Osteocyte (in vitro differentiated cells): ENCODE measurements around the gene NECAB3. TPM values are rescaled to one million over a fixed set of nuclear protein-coding genes. Genes with fewer than 3 reads are reported as not detected.
"Not testable (repeated sequence)": the region's sequence is repeated elsewhere in the genome, so short reads cannot be mapped to it uniquely, and the experiment has no call there.

Experiments used
- DNase-seq: peaks from one replicate; pipeline ENCODE4 v3.0.0; 2021; ENCODE audit warnings: mixed read lengths; ENCODE audit not compliant: unreplicated experiment; ENCODE audit errors: extremely low spot score
- H3K27ac Mint-ChIP-seq: one replicate; pipeline ENCODE4 v1.8.0; 2021; ENCODE audit warnings: mild to moderate bottlenecking, mixed read lengths; ENCODE audit not compliant: unreplicated experiment
- H3K27me3 Mint-ChIP-seq: one replicate; pipeline ENCODE4 v1.8.0; 2021; ENCODE audit warnings: mixed read lengths; ENCODE audit not compliant: unreplicated experiment
- H3K36me3 Mint-ChIP-seq: one replicate; pipeline ENCODE4 v1.8.0; 2021; ENCODE audit warnings: mixed read lengths; ENCODE audit not compliant: unreplicated experiment
- H3K4me1 Mint-ChIP-seq: one replicate; pipeline ENCODE4 v1.8.0; 2021; ENCODE audit warnings: mixed read lengths; ENCODE audit not compliant: unreplicated experiment
- H3K4me3 Mint-ChIP-seq: one replicate; pipeline ENCODE4 v1.8.0; 2021; ENCODE audit warnings: mild to moderate bottlenecking, moderate library complexity, mixed read lengths; ENCODE audit not compliant: unreplicated experiment
- H3K9me3 Mint-ChIP-seq: one replicate; pipeline ENCODE4 v1.8.0; 2021; ENCODE audit warnings: mixed read lengths; ENCODE audit not compliant: unreplicated experiment
- total RNA-seq: library from RNA; stranded (reverse); gene quantifications from 2 replicates; pipeline ENCODE4 v1.2.1, GENCODE V29; 2021
- TF ChIP-seq, protein P1 (sequence below): fragments of 200-600 bp; sonication (generic); IDR thresholded peaks from 2 replicates; pipeline ENCODE4 v1.5.0; 2021; ENCODE audit warnings: antibody characterized with exemption, mild to moderate bottlenecking, moderate library complexity

Gene NECAB3
- total RNA-seq, 1 donor from 2014 or later, result 29.1 TPM

GRCh38 chr20:33701629-33702450 lies 27.6 kb upstream of the NECAB3 start:
- TF ChIP-seq, protein P1, sequence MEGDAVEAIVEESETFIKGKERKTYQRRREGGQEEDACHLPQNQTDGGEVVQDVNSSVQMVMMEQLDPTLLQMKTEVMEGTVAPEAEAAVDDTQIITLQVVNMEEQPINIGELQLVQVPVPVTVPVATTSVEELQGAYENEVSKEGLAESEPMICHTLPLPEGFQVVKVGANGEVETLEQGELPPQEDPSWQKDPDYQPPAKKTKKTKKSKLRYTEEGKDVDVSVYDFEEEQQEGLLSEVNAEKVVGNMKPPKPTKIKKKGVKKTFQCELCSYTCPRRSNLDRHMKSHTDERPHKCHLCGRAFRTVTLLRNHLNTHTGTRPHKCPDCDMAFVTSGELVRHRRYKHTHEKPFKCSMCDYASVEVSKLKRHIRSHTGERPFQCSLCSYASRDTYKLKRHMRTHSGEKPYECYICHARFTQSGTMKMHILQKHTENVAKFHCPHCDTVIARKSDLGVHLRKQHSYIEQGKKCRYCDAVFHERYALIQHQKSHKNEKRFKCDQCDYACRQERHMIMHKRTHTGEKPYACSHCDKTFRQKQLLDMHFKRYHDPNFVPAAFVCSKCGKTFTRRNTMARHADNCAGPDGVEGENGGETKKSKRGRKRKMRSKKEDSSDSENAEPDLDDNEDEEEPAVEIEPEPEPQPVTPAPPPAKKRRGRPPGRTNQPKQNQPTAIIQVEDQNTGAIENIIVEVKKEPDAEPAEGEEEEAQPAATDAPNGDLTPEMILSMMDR, result no peak
- no peaks in the 10 kb centered on the region for H3K27me3 Mint-ChIP-seq
- H3K4me1 Mint-ChIP-seq, result no peaks in the 10 kb centered on the region
- H3K9me3 Mint-ChIP-seq, result no peaks in the 10 kb centered on the region
- H3K36me3 Mint-ChIP-seq, result no peaks in the 10 kb centered on the region
- no peak overlapping the region for H3K27ac Mint-ChIP-seq
- no peak for DNase-seq
- no peak overlapping the region for H3K4me3 Mint-ChIP-seq

DNA sequence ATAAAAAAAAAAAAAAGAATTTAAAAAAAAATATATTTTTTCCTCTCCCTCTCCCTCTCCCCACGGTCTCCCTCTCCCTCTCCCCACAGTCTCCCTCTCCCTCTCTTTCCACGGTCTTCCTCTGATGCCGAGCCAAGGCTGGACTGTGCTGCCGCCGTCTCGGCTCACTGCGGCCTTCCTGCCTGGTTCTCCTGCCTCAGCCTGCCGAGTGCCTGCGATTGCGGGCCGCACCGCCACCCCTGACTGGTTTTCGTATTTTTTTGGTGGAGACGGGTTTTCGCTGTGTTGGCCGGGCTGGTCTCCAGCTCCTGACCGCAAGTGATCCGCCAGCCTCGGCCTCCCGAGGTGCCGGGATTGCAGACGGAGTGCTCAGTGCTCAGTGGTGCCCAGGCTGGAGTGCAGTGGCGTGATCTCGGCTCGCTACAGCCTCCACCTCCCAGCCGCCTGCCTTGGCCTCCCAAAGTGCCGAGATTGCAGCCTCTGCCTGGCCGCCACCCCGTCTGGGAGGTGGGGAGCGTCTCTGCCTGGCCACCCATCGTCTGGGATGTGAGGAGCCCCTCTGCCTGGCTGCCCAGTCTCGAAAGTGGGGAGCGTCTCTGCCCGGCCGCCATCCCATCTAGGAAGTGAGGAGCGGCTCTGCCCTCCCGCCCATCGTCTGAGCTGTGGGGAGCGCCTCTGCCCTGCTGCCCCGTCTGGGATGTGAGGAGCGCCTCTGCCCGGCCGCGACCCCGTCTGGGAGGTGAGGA lies 26.6 kb upstream of the NECAB3 start:
- H3K36me3 Mint-ChIP-seq, H3K27ac Mint-ChIP-seq, H3K4me3 Mint-ChIP-seq, H3K27me3 Mint-ChIP-seq, H3K4me1 Mint-ChIP-seq, H3K9me3 Mint-ChIP-seq, DNase-seq: not testable (repeated sequence)

GRCh38 chr20:33698966-33699365 lies 24.7 kb upstream of the NECAB3 start:
- H3K27ac Mint-ChIP-seq, H3K4me3 Mint-ChIP-seq, H3K27me3 Mint-ChIP-seq, H3K4me1 Mint-ChIP-seq, H3K9me3 Mint-ChIP-seq, H3K36me3 Mint-ChIP-seq, DNase-seq: not testable (repeated sequence)

DNA sequence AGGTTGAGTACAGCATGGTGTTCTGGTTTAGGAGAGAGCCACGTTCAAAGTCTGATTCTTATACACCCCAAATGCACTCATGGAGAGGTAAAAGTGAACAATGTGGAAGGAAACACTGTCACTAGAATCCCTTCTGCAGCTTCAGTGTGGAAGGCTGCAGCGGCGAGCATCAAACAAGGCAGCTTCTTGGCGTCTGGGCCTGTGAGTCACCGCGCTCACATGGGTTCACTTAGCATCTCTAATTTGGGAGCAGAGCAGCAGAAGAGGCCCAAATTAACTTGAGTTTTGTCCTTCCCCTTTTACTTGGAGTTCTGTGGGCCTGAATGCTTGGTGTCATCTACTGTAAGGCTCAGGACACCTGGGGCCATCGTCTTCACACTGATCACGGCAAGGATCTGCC lies 22.9 kb upstream of the NECAB3 start:
- Mint-ChIP-seq H3K27me3 (no peaks in the 10 kb centered on the region), H3K4me3 (no peak overlapping the region), H3K27ac (no peak overlapping the region), H3K9me3 (no peaks in the 10 kb centered on the region), H3K36me3 (no peaks in the 10 kb centered on the region), H3K4me1 (no peaks in the 10 kb centered on the region)
- TF ChIP-seq, protein P1, result no peak
- DNase-seq, result no peak

- H3K36me3 Mint-ChIP-seq, result no peaks in the 10 kb centered on the region
- TF ChIP-seq, protein P1, result no peak
- no peaks in the 10 kb centered on the region for H3K27me3 Mint-ChIP-seq
- no peaks in the 10 kb centered on the region for H3K9me3 Mint-ChIP-seq
- no peak overlapping the region for H3K27ac Mint-ChIP-seq
- DNase-seq, result no peak
- no peaks in the 10 kb centered on the region for H3K4me1 Mint-ChIP-seq
- no peak overlapping the region for H3K4me3 Mint-ChIP-seq
These were observed 22.2 kb upstream of the NECAB3 start for GRCh38 chr20:33696448-33696847.

DNA sequence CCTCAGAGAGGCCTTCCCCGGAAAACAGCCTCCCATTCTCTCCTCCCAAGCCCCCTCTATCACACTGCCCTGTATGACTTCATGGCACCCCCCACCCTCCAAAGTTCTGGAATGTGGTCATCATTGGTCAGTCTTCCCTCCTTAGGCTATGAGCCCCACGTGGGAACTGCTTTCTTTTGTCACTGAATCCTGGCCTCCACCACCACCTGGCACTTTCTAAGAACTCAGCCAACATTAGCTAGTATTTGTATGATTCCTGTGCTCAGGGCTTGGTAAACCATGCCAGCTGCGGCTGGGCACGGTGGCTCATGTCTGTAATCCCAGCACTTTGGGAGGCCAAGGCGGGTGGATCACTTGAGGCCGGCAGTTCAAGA lies 20.4 kb upstream of the NECAB3 start:
- DNase-seq, result no peak
- peaks cover 3% of the 10 kb centered on the region for H3K4me1 Mint-ChIP-seq
- H3K36me3 Mint-ChIP-seq, result no peaks in the 10 kb centered on the region
- no peak overlapping the region for H3K27ac Mint-ChIP-seq
- H3K4me3 Mint-ChIP-seq, result no peak overlapping the region
- TF ChIP-seq, protein P1, result no peak
- no peaks in the 10 kb centered on the region for H3K27me3 Mint-ChIP-seq
- H3K9me3 Mint-ChIP-seq, result no peaks in the 10 kb centered on the region
